Body of pancreas (tissue), 4 donors: Measurements from ENCODE around the gene SPATA13. TPM values are rescaled to one million over a fixed set of nuclear protein-coding genes. Genes with fewer than 3 reads are reported as not detected.

Source experiments
- ATAC-seq: fragments of 150-250 bp; one replicate; pipeline ENCODE4 v1.9.1; 2016
- DNase-seq, 4 donors: peaks; one replicate each; pipeline ENCODE4 v3.0.0-alpha.2; 2019
- H3K27ac ChIP-seq, 4 donors: fragments of 200-600 bp; sonication (generic); 1 replicate in 3 of 4; 2 replicates in 1 of 4; pipeline versions ENCODE4 v1.5.1 to v1.6.1; 2016 to 2019; ENCODE audit warnings: mild to moderate bottlenecking in 1 of 4, mixed read lengths in 1 of 4, moderate library complexity in 1 of 4
- H3K27me3 ChIP-seq, 2 donors: fragments of 200-600 bp; sonication (generic); one replicate each; pipeline ENCODE4 v1.6.0; 2016; ENCODE audit warnings: mild to moderate bottlenecking in 1 of 2
- H3K36me3 ChIP-seq, 2 donors: fragments of 200-600 bp; sonication (generic); replicated peaks in 1 of 2; 2 replicates each; pipeline ENCODE4 v1.5.1; 2016; ENCODE audit warnings: low read depth in 2 of 2; ENCODE audit not compliant: insufficient read depth in 1 of 2
- H3K4me1 ChIP-seq: fragments of 200-600 bp; sonication (generic); one replicate; pipeline ENCODE4 v1.6.0; 2016
- H3K4me3 ChIP-seq, 2 donors: fragments of 200-600 bp; sonication (generic); 1 replicate in 1 of 2; 2 replicates in 1 of 2; pipeline ENCODE4 v1.5.1; 2016 to 2019
- H3K9me3 ChIP-seq, 3 donors: fragments of 200-600 bp; sonication (generic); 1 replicate in 2 of 3; 2 replicates in 1 of 3; pipeline ENCODE4 v1.5.1; 2016
- CTCF ChIP-seq, 7 experiments: fragments of 450-650 bp in 4 of 7; fragments of 200-600 bp in 3 of 7; sonication (generic) in 3 of 7; IDR thresholded peaks; one replicate each; pipeline ENCODE4 v1.5.1; 2016 to 2019; ENCODE audit warnings: antibody characterized with exemption in 7 of 7
- POLR2A ChIP-seq, 3 donors: fragments of 450-650 bp; IDR thresholded peaks; one replicate each; pipeline ENCODE4 v1.6.1; 2016; ENCODE audit warnings: antibody characterized with exemption in 3 of 3, mild to moderate bottlenecking in 2 of 3
- WGBS, 2 donors: methylation state at CpG; one replicate each; pipeline ENCODE4 v1.1.5; 2017; 5-methylcytosine and 5-hydroxymethylcytosine counted together
- intact Hi-C: fragments of 100-400 bp; cut with DNase I; formaldehyde crosslinking; loops from one replicate; pipeline ENCODE4 v1.15.1; 2023
- microRNA counts, 2 donors: library from miRNA; unstranded; fragments of <30 nt; microRNA quantifications; one replicate each; lab custom pipeline; 2017
- microRNA-seq, 2 donors: library from miRNA; unstranded; fragments of <30 nt; microRNA quantifications; one replicate each; pipeline ENCODE4, GENCODE V29; 2016; ENCODE audit warnings: borderline number of aligned reads in 2 of 2, borderline replicate concordance in 2 of 2
- small RNA-seq: library from RNA; depleted of rRNA; stranded (forward); fragments of <200 nt; gene quantifications from one replicate; pipeline ENCODE3, GENCODE V24; 2016
- total RNA-seq, 2 donors: library from RNA; depleted of rRNA; stranded (reverse); fragments of >200 nt; gene quantifications; one replicate each; pipeline ENCODE4 v1.1.0, GENCODE V29; 2016

The SPATA13 gene
- total RNA-seq, 2 donors from 2014 or later, result 83.3 to 359 TPM

DNA sequence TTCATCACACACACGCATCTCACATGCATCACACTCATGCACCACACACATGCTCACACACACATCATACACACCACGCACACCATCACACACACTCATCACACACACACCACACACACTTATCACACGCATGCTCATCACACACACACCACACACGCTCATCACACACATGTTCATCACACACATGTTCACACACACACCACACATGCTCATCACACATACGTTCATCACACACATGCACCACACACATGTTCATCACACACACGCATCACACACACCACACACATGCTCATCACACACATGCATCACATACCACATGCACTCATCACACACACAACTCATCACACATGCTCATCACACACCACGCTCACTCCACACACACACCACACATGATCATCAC lies 195.8 kb downstream of the SPATA13 start:
- H3K36me3 ChIP-seq, result no peaks in the 10 kb centered on the region
- intact Hi-C loops, result no loop called here
- TF ChIP-seq POLR2A (IDR thresholded peaks at IDR 0.05) (no peak), CTCF (IDR thresholded peaks at IDR 0.05) (no peak)
- no peaks in the 10 kb centered on the region for H3K27me3 ChIP-seq
- 75 to 80% methylated on average over 7 of the region's 7 CpGs for WGBS, 2 donors
- no peaks in the 10 kb centered on the region for H3K4me1 ChIP-seq
- DNase-seq (no peak), ATAC-seq (no peak)
- H3K4me3 ChIP-seq, result no peak overlapping the region
- no peak overlapping the region for H3K27ac ChIP-seq
- H3K9me3 ChIP-seq, result no peaks in the 10 kb centered on the region

MicroRNA genes within 50 kb of the gene (microRNA counts, 767-probe panel; counts per million panel counts)
- 0 to 736 counts per million in 2 donors for microRNA hsa-miR-2276 (lab: Ali Mortazavi, UCI)

Small RNA genes lying within 50 kb of the gene (microRNA-seq; reads per million reads assigned to microRNA genes)
- gene MIR2276, result 1.3 to 3.7 reads per million in 2 donors

Small RNA genes lying within 50 kb of the gene (small RNA-seq; reads per million reads assigned to genes)
- not detected for gene MIR2276

Other genes starting within 250 kb of the SPATA13 start
- gene C1QTNF9, start 148.9 kb downstream of the SPATA13 start, total RNA-seq, result 1 to 10 TPM in 1 of 2 donors, under 1 TPM in 1; 0.78 to 4.3 TPM